Lung (tissue), 12 donors: ENCODE results near the gene REXO5. TPM values are rescaled to one million over a fixed set of nuclear protein-coding genes. Genes with fewer than 3 reads are reported as not detected.
A peak's percentile ranks its signal among the peaks of the same experiment; 100 is the strongest.
"Not testable (repeated sequence)": the region's sequence is repeated elsewhere in the genome, so short reads cannot be mapped to it uniquely, and the experiment has no call there.

Experiments
- ATAC-seq: fragments of 200-7000 bp; cut with Tn5 transposase; one replicate; pipeline ENCODE4 v1.9.1; 2020; ENCODE audit warnings: moderate number of reproducible peaks; ENCODE audit not compliant: insufficient read depth, low FRiP score
- DNase-seq, 3 donors: peaks; one replicate each; pipeline ENCODE4 v3.0.0-alpha.2; 2013 to 2017
- H3K27ac ChIP-seq, 2 donors: one replicate each; pipeline ENCODE4 v1.5.1; 2013; ENCODE audit warnings: mild to moderate bottlenecking in 2 of 2, moderate library complexity in 2 of 2, control low read depth in 1 of 2, inconsistent platforms in 1 of 2, low read depth in 1 of 2, low read length in 1 of 2
- H3K27me3 ChIP-seq, 3 donors: one replicate each; pipeline ENCODE4 v1.5.1; 2013; ENCODE audit warnings: low read length in 2 of 3; ENCODE audit not compliant: control insufficient read depth in 3 of 3, insufficient read depth in 3 of 3
- H3K36me3 ChIP-seq, 4 donors: one replicate each; pipeline ENCODE4 v1.5.1; 2013; ENCODE audit warnings: low read length in 4 of 4, mild to moderate bottlenecking in 1 of 4, moderate library complexity in 1 of 4; ENCODE audit not compliant: control insufficient read depth in 4 of 4, insufficient read depth in 4 of 4
- H3K4me1 ChIP-seq, 5 donors: one replicate each; pipeline ENCODE4 v1.5.1; 2013; ENCODE audit warnings: low read length in 5 of 5, mild to moderate bottlenecking in 2 of 5, moderate library complexity in 1 of 5; ENCODE audit not compliant: control insufficient read depth in 5 of 5, insufficient read depth in 5 of 5
- H3K4me3 ChIP-seq: one replicate; pipeline ENCODE4 v1.5.1; 2013; ENCODE audit warnings: mild to moderate bottlenecking, control low read depth, moderate library complexity
- H3K9ac ChIP-seq, 2 donors: one replicate each; pipeline ENCODE4 v1.5.1; 2013; ENCODE audit warnings: low read length in 2 of 2, control low read depth in 1 of 2; ENCODE audit not compliant: insufficient read depth in 1 of 2
- H3K9me3 ChIP-seq, 4 donors: one replicate each; pipeline ENCODE4 v1.5.1; 2013; ENCODE audit warnings: low read length in 3 of 4, mild to moderate bottlenecking in 1 of 4, moderate library complexity in 1 of 4; ENCODE audit not compliant: control insufficient read depth in 4 of 4, insufficient read depth in 3 of 4
- CTCF ChIP-seq: IDR thresholded peaks from 2 replicates; pipeline ENCODE4 v1.5.1; 2012; ENCODE audit warnings: mild to moderate bottlenecking; ENCODE audit errors: control extremely low read depth, extremely low read depth
- WGBS, 2 donors: extraction: QIAGEN DNeasy Blood & Tissue Kit; methylation state at CpG; one replicate each; pipeline ENCODE4 v1.1.7; 2013; 5-methylcytosine and 5-hydroxymethylcytosine counted together
- polyA plus RNA-seq, 2 donors: library from polyadenylated mRNA; stranded (reverse); fragments of 200-250 nt; gene quantifications; one replicate each; pipeline ENCODE4 v1.2.1, GENCODE V29; 2013
- total RNA-seq, 2 donors: library from RNA; depleted of rRNA in 1 of 2; stranded (reverse); fragments of >200 nt in 1 of 2; gene quantifications; one replicate each; pipeline ENCODE4 v1.2.1, GENCODE V29; 2014 to 2021
- donor health status: control.
- donor health status: control.
- donor health status: Bipolar disorder and iron deficiency.
- donor health status: healthy.
- donor health status: DM: yes; HTN: yes; CAD: no.

The REXO5 gene
- total and polyA plus RNA-seq, 4 donors = 0.73 to 6.3 (median 1.8) TPM

- H3K27me3 ChIP-seq = no peaks in the 10 kb centered on the region
- ATAC-seq (no peak), DNase-seq (peak in 2 of 3 donors; percentile 16 to 38)
- no peaks in the 10 kb centered on the region for H3K4me1 ChIP-seq
- 64 to 68% methylated on average over 2 of the region's 2 CpGs for WGBS, 2 donors
- no peak overlapping the region for H3K9ac ChIP-seq
- TF ChIP-seq CTCF = peak; percentile 39
- H3K9me3 ChIP-seq = no peaks in the 10 kb centered on the region
- peaks cover 0 to 11% (median 6%) of the 10 kb centered on the region in 4 donors for H3K36me3 ChIP-seq
- H3K27ac ChIP-seq = no peak overlapping the region
- no peak overlapping the region for H3K4me3 ChIP-seq
Observed at GRCh38 chr16:20799599-20799998, 6.7 kb upstream of the REXO5 start.

- DNase-seq = no peak
- 27 to 63% methylated on average over 1 of the region's 1 CpG for WGBS, 2 donors
- ATAC-seq = no peak
- Histone ChIP-seq H3K4me1 (peaks cover 0 to 4% (median 0%) of the 10 kb centered on the region in 5 donors), H3K36me3 (peaks cover 0 to 11% (median 3%) of the 10 kb centered on the region in 4 donors), H3K4me3 (no peak overlapping the region), H3K27me3 (no peaks in the 10 kb centered on the region), H3K9ac (no peak overlapping the region), H3K27ac (no peak overlapping the region), H3K9me3 (no peaks in the 10 kb centered on the region)
- TF ChIP-seq CTCF = no peak
Observed at GRCh38 chr16:20801278-20801677, 5.0 kb upstream of the REXO5 start.

GRCh38 chr16:20803192-20803560, 3.2 kb upstream of the REXO5 start:
- no peak overlapping the region for H3K4me3 ChIP-seq
- no peak for ATAC-seq
- no peaks in the 10 kb centered on the region for H3K9me3 ChIP-seq
- DNase-seq = no peak
- no peak overlapping the region for H3K9ac ChIP-seq
- no peak for TF ChIP-seq CTCF
- no peak overlapping the region for H3K27ac ChIP-seq
- H3K27me3 ChIP-seq = no peaks in the 10 kb centered on the region
- peaks cover 0 to 6% (median 0%) of the 10 kb centered on the region in 4 donors for H3K36me3 ChIP-seq
- H3K4me1 ChIP-seq = peaks cover 0 to 8% (median 3%) of the 10 kb centered on the region in 5 donors
- 87 to 91% methylated on average over 2 of the region's 2 CpGs for WGBS, 2 donors

- ATAC-seq (no peak), DNase-seq (no peak)
- Histone ChIP-seq H3K9ac (no peak overlapping the region), H3K9me3 (no peaks in the 10 kb centered on the region), H3K27me3 (no peaks in the 10 kb centered on the region), H3K36me3 (peaks cover 0 to 1% (median 0%) of the 10 kb centered on the region in 4 donors), H3K27ac (no peak overlapping the region), H3K4me3 (no peak overlapping the region), H3K4me1 (peaks cover 0 to 8% (median 3%) of the 10 kb centered on the region in 5 donors)
- 94 to 96% methylated on average over 7 of the region's 7 CpGs for WGBS, 2 donors
- TF ChIP-seq CTCF = no peak
Observed at GRCh38 chr16:20803561-20804214, 2.6 kb upstream of the REXO5 start.

- not testable (repeated sequence) for ATAC-seq, H3K4me1 ChIP-seq, H3K9me3 ChIP-seq, H3K27me3 ChIP-seq, H3K36me3 ChIP-seq
- peak in 1 of 3 donors; percentile 15 for DNase-seq
- 4 to 9% methylated on average over 12 of the region's 12 CpGs for WGBS, 2 donors
- Histone ChIP-seq H3K9ac (peak overlapping the region; percentile 25 to 87), H3K4me3 (peak overlapping the region; percentile 94), H3K27ac (peak overlapping the region; percentile 89 to 92)
Observed at GRCh38 chr16:20805684-20806167, 601 bp upstream of the REXO5 start.
